B cell (primary cell): ENCODE data around the gene GLIS1. TPM values are rescaled to one million over a fixed set of nuclear protein-coding genes. Genes with fewer than 3 reads are reported as not detected.

ENCODE experiments used
- ATAC-seq: fragments of 200-7000 bp; cut with Tn5 transposase; one replicate; pipeline ENCODE4 v1.10.0; 2021; ENCODE audit warnings: low read depth, mild to moderate bottlenecking, moderate number of reproducible peaks, moderate library complexity
- CTCF ChIA-PET: fragments of 350-600 bp; sonication (Branson Sonifier 250); formaldehyde crosslinking; loops from one replicate; lab custom pipeline; 2021; ENCODE audit warnings: antibody characterized with exemption, inconsistent platforms; lab: Charles Lee
- POLR2A ChIA-PET: fragments of 350-600 bp; sonication (Branson Sonifier 250); formaldehyde crosslinking; loops from one replicate; lab custom pipeline; 2021; ENCODE audit warnings: antibody characterized with exemption; lab: Charles Lee
- DNase-seq: peaks from one replicate; pipeline ENCODE4 v3.0.0; 2013
- H2AFZ ChIP-seq: 2 replicates; pipeline ENCODE4 v1.6.1; 2012; ENCODE audit warnings: mild to moderate bottlenecking, low read depth, low read length; ENCODE audit not compliant: insufficient read depth, poor library complexity, severe bottlenecking
- H3K27ac ChIP-seq, 2 donors: 1 replicate in 1 of 2; 2 replicates in 1 of 2; pipeline ENCODE4 v1.5.1; 2012 to 2013; ENCODE audit warnings: low read length in 2 of 2, mild to moderate bottlenecking in 2 of 2, moderate library complexity in 1 of 2
- H3K27me3 ChIP-seq, 4 experiments: fragments of 200-600 bp in 1 of 4; sonication (generic) in 1 of 4; replicated peaks in 1 of 4; 1 replicate in 2 of 4; 2 replicates in 2 of 4; pipeline versions ENCODE4 v1.6.1 to v1.7.0; 2013 to 2016; ENCODE audit warnings: low read length in 3 of 4, mild to moderate bottlenecking in 2 of 4, mixed read lengths in 1 of 4, moderate library complexity in 1 of 4; ENCODE audit not compliant: insufficient read depth in 4 of 4, control insufficient read depth in 3 of 4; ENCODE audit errors: control extremely low read depth in 1 of 4
- H3K36me3 ChIP-seq, 2 experiments: replicated peaks in 1 of 2; 1 replicate in 1 of 2; 2 replicates in 1 of 2; pipeline versions ENCODE4 v1.6.1 to v1.7.1; 2013; ENCODE audit warnings: low read length in 1 of 2; ENCODE audit not compliant: insufficient read depth in 2 of 2, control insufficient read depth in 1 of 2; ENCODE audit errors: control extremely low read depth in 1 of 2, extremely low read depth in 1 of 2
- H3K4me1 ChIP-seq, 2 donors: fragments of 200-600 bp in 1 of 2; sonication (generic) in 1 of 2; 1 replicate in 1 of 2; 2 replicates in 1 of 2; pipeline versions ENCODE4 v1.5.1 to v1.6.1; 2013 to 2017; ENCODE audit warnings: low read length in 2 of 2; ENCODE audit not compliant: control insufficient read depth in 2 of 2, insufficient read depth in 2 of 2
- H3K4me2 ChIP-seq: replicated peaks from 2 replicates; pipeline ENCODE3; 2012; ENCODE audit warnings: mild to moderate bottlenecking, low read depth, low read length; ENCODE audit not compliant: poor library complexity, severe bottlenecking
- H3K4me3 ChIP-seq, 5 experiments: fragments of 200-600 bp in 1 of 5; sonication (generic) in 1 of 5; 1 replicate in 3 of 5; 2 replicates in 2 of 5; pipeline versions ENCODE4 v1.5.1 to v1.7.0; 2011 to 2016; ENCODE audit warnings: low read length in 4 of 5, mild to moderate bottlenecking in 4 of 5, low read depth in 2 of 5, control low read depth in 1 of 5, moderate library complexity in 1 of 5; ENCODE audit not compliant: insufficient read depth in 1 of 5; ENCODE audit errors: control extremely low read depth in 1 of 5, extremely low read depth in 1 of 5
- H3K79me2 ChIP-seq: fragments of 200-600 bp; sonication (generic); one replicate; pipeline ENCODE4 v1.6.0; 2016; ENCODE audit warnings: low read length; ENCODE audit not compliant: control insufficient read depth, insufficient read depth
- H3K9ac ChIP-seq: fragments of 200-600 bp; sonication (generic); 2 replicates; pipeline ENCODE4 v1.6.1; 2017; ENCODE audit warnings: mild to moderate bottlenecking, low read length, moderate library complexity
- H3K9me3 ChIP-seq, 3 donors: one replicate each; pipeline versions ENCODE4 v1.6.1 to v1.7.1; 2013; ENCODE audit warnings: low read length in 2 of 3; ENCODE audit not compliant: control insufficient read depth in 2 of 3, insufficient read depth in 1 of 3; ENCODE audit errors: control extremely low read depth in 1 of 3
- H4K20me1 ChIP-seq: 2 replicates; pipeline ENCODE4 v1.6.0; 2012; ENCODE audit warnings: mild to moderate bottlenecking, low read length; ENCODE audit not compliant: insufficient read depth, control insufficient read depth, poor library complexity, severe bottlenecking
- H3K27ac Mint-ChIP-seq: one replicate; pipeline ENCODE4 v1.8.0; 2021; ENCODE audit warnings: mixed read lengths
- H3K27me3 Mint-ChIP-seq: one replicate; pipeline ENCODE4 v1.8.0; 2021; ENCODE audit warnings: mixed read lengths
- H3K4me1 Mint-ChIP-seq: one replicate; pipeline ENCODE4 v1.8.0; 2021; ENCODE audit warnings: mixed read lengths
- H3K4me3 Mint-ChIP-seq: one replicate; pipeline ENCODE4 v1.8.0; 2021; ENCODE audit warnings: mixed read lengths
- H3K9me3 Mint-ChIP-seq: one replicate; pipeline ENCODE4 v1.8.0; 2022; ENCODE audit warnings: mixed read lengths; ENCODE audit not compliant: insufficient read depth
- EZH2 ChIP-seq: IDR thresholded peaks from 2 replicates; pipeline ENCODE4 v1.6.1; 2012; ENCODE audit warnings: borderline replicate concordance, low read depth, mild to moderate bottlenecking, moderate library complexity, low read length; ENCODE audit not compliant: insufficient read depth, poor library complexity, severe bottlenecking
- WGBS: methylation state at CpG from one replicate; pipeline ENCODE4 v1.1.5; 2013; ENCODE audit warnings: missing lambda C conversion rate; ENCODE audit not compliant: insufficient coverage; 5-methylcytosine and 5-hydroxymethylcytosine counted together
- intact Hi-C: fragments of 100-400 bp; cut with micrococcal nuclease; formaldehyde crosslinking; loops from one replicate; pipeline ENCODE4 v1.10.0; 2022
- polyA plus RNA-seq: library from polyadenylated mRNA; depleted of rRNA; stranded (reverse); fragments of >200 nt; gene quantifications from 2 replicates; pipeline ENCODE4 v1.2.3, GENCODE V29; 2012
- total RNA-seq, 2 donors: library from RNA; stranded (reverse); fragments of 120-200 nt in 1 of 2; gene quantifications; 1 replicate in 1 of 2; 2 replicates in 1 of 2; pipeline versions ENCODE4 v1.2.3 to v1.2.4, GENCODE V29; 2013 to 2022
- TF ChIP-seq, protein P1 (sequence below): fragments of 200-600 bp; IDR thresholded peaks from one replicate; pipeline ENCODE4 v1.8.0; 2022; ENCODE audit warnings: antibody characterized with exemption, mild to moderate bottlenecking

GLIS1 gene
- total and polyA plus RNA-seq, 2 donors (not counting 1 experiment from before 2014, with no cell fraction given), result not detected

DNA sequence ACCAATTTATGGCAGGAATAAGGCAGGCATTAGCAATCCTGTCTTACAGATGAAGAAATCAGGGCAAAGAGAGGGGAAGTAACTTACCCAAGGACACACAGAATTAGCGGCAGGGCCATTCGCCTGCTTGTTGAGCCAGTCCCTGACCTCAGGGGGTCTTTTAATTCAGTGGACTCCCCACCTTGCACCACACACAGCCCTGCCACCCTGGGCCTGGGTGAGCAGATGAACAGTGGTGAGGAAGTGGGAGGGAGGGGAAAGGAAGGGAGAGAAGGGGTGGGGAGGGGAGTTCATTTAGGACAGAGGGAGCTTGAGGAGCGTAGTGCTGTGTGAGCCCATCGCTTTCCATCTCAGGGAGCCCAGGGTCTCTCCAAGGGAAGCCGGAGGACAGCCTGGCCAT is 34.7 kb downstream of the GLIS1 start:
- no peak overlapping the region for H3K4me3 Mint-ChIP-seq
- ATAC-seq (no peak), DNase-seq (no peak)
- no peaks in the 10 kb centered on the region for H3K9me3 Mint-ChIP-seq
- H2AFZ ChIP-seq, result no peak overlapping the region
- H3K4me3 ChIP-seq, result no peak overlapping the region
- H3K27ac Mint-ChIP-seq, result no peak overlapping the region
- no peaks in the 10 kb centered on the region for H3K36me3 ChIP-seq
- H4K20me1 ChIP-seq, result no peaks in the 10 kb centered on the region
- H3K4me1 Mint-ChIP-seq, result no peaks in the 10 kb centered on the region
- H3K9ac ChIP-seq, result no peak overlapping the region
- no peaks in the 10 kb centered on the region for H3K27me3 ChIP-seq
- peaks cover 0 to 7% (median 0%) of the 10 kb centered on the region in 3 donors for H3K9me3 ChIP-seq
- no peak for TF ChIP-seq EZH2
- TF ChIP-seq, protein P1, sequence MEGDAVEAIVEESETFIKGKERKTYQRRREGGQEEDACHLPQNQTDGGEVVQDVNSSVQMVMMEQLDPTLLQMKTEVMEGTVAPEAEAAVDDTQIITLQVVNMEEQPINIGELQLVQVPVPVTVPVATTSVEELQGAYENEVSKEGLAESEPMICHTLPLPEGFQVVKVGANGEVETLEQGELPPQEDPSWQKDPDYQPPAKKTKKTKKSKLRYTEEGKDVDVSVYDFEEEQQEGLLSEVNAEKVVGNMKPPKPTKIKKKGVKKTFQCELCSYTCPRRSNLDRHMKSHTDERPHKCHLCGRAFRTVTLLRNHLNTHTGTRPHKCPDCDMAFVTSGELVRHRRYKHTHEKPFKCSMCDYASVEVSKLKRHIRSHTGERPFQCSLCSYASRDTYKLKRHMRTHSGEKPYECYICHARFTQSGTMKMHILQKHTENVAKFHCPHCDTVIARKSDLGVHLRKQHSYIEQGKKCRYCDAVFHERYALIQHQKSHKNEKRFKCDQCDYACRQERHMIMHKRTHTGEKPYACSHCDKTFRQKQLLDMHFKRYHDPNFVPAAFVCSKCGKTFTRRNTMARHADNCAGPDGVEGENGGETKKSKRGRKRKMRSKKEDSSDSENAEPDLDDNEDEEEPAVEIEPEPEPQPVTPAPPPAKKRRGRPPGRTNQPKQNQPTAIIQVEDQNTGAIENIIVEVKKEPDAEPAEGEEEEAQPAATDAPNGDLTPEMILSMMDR, result no peak
- CTCF ChIA-PET, result no interaction called here
- H3K4me2 ChIP-seq, result no peak overlapping the region
- H3K79me2 ChIP-seq, result no peaks in the 10 kb centered on the region
- intact Hi-C loops, result no loop called here
- 80% methylated on average over 3 of the region's 5 CpGs for WGBS
- POLR2A ChIA-PET, result no interaction called here
- peaks cover 10% of the 10 kb centered on the region for H3K27me3 Mint-ChIP-seq
- H3K4me1 ChIP-seq, result no peaks in the 10 kb centered on the region
- H3K27ac ChIP-seq, result no peak overlapping the region

DNA sequence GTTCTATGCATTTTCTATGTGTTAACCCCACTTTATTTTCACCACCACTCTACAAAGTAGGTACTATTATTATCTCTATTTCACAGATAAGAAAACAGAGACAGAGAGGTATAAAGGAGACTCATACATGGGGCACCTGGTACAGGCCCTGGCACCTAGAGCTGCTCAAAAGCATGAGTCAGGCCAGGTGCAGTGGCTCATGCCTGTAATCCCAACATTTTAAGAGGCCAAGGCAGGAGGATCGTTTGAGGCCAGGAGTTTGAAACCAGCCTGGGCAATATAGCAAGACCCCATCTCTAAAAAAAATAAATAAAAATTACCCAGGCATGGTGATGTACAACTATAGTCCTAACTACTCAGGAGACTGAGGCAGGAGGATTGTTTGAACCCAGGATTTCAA is 35.8 kb downstream of the GLIS1 start:
- CTCF ChIA-PET, result no interaction called here
- H3K4me1 Mint-ChIP-seq, result no peaks in the 10 kb centered on the region
- no peak for ATAC-seq
- POLR2A ChIA-PET, result no interaction called here
- H3K27me3 Mint-ChIP-seq, result peaks cover 14% of the 10 kb centered on the region
- no peaks in the 10 kb centered on the region for H3K36me3 ChIP-seq
- H2AFZ ChIP-seq, result no peak overlapping the region
- 60% methylated on average over 1 of the region's 1 CpG for WGBS
- H3K4me3 ChIP-seq, result no peak overlapping the region
- no peak for DNase-seq
- H3K9ac ChIP-seq, result no peak overlapping the region
- TF ChIP-seq EZH2, result no peak
- TF ChIP-seq, protein P1, result no peak
- no peak overlapping the region for H3K27ac ChIP-seq
- H3K27me3 ChIP-seq, result no peaks in the 10 kb centered on the region
- H3K4me2 ChIP-seq, result no peak overlapping the region
- no peaks in the 10 kb centered on the region for H3K9me3 Mint-ChIP-seq
- intact Hi-C loops, result no loop called here
- H3K4me3 Mint-ChIP-seq, result no peak overlapping the region
- no peaks in the 10 kb centered on the region for H3K4me1 ChIP-seq
- no peaks in the 10 kb centered on the region for H3K79me2 ChIP-seq
- H3K27ac Mint-ChIP-seq, result no peak overlapping the region
- H3K9me3 ChIP-seq, result peaks cover 0 to 7% (median 0%) of the 10 kb centered on the region in 3 donors
- H4K20me1 ChIP-seq, result no peaks in the 10 kb centered on the region
